Measurements from ENCODE around the gene EXOC3. TPM values are rescaled to one million over a fixed set of nuclear protein-coding genes. Genes with fewer than 3 reads are reported as not detected.
A peak's percentile ranks its signal among the peaks of the same experiment; 100 is the strongest.

EXOC3 gene
- total and polyA plus RNA-seq, 2 of the 4 experiments (the other 2 are of a cell fraction), result 35.1 to 47.5 TPM

GRCh38 chr5:471750-472058, 28.7 kb downstream of the EXOC3 start:
- peaks cover 7% of the 10 kb centered on the region; the same call in 1 of the 2 replicates for H3K4me1 ChIP-seq (ENCODE audit: control insufficient read depth, insufficient read depth, low read length)
- no peak overlapping the region for H3K23ac ChIP-seq (ENCODE audit: low read depth, low read length)
- H3K9me1 ChIP-seq (ENCODE audit: insufficient read depth, low read length), result peaks cover 4% of the 10 kb centered on the region
- H2AK9ac ChIP-seq (replicated peaks; ENCODE audit: low read depth, low read length, poor library complexity), result peak overlapping the region; percentile 96
- no peak overlapping the region for H3K27ac ChIP-seq (ENCODE audit: insufficient read depth, low read length)
- no peak overlapping the region for H2BK20ac ChIP-seq (ENCODE audit: low read depth, low read length)
- in situ Hi-C loops (cut with MboI; ENCODE audit: low sequenced_read_pairs) (no loop called here), dilution Hi-C loops (cut with HindIII; ENCODE audit: low sequenced_read_pairs, unreplicated experiment) (no loop called here), intact Hi-C loops (cut with micrococcal nuclease) (loop anchor here (10.0 kb wide), 1 partner anchor 433 kb away; no protein-coding TSS in a partner anchor)
- WGBS, 2 experiments (ENCODE audit: extremely low coverage in 2 of 2, insufficient read length in 1 of 2), result 78% methylated on average over 3 of the region's 6 CpGs; no CpG with 5 or more reads in 1 of the 2 experiments
- peak overlapping the region; percentile 78 for H3K4me2 ChIP-seq (ENCODE audit: low read depth, low read length)
- no peak overlapping the region for H4K91ac ChIP-seq (ENCODE audit: insufficient read depth, low read depth, low read length)
- no peak overlapping the region for H2AFZ ChIP-seq (replicated peaks; ENCODE audit: low read length, poor library complexity)
- no peak overlapping the region for H2AK5ac ChIP-seq (ENCODE audit: low read depth, low read length)
- DNase-seq (no peak), ATAC-seq (ENCODE audit: low read depth) (no peak)
- H3K79me1 ChIP-seq (ENCODE audit: low read depth in 1 of 2, low read length in 2 of 2), result peaks cover 15 to 33% of the 10 kb centered on the region in 2 experiments
- H2BK5ac ChIP-seq (ENCODE audit: low read depth, low read length, poor library complexity, severe bottlenecking), result no peak overlapping the region
- H3K14ac ChIP-seq (replicated peaks; ENCODE audit: low read depth, low read length), result no peak overlapping the region; the same call in 1 of the 2 replicates
- no peak overlapping the region for H3K9ac ChIP-seq (ENCODE audit: low read depth, low read length)
- H3K56ac ChIP-seq (ENCODE audit: extremely low read depth, insufficient read depth, low read length), result no peak overlapping the region
- no peak for TF ChIP-seq NFE2L2 (IDR thresholded peaks at IDR 0.05; ENCODE audit: low read depth, low read length)
- no peak for TF ChIP-seq USF2 (IDR thresholded peaks at IDR 0.05; ENCODE audit: low read depth, low read length)
- TF ChIP-seq MAFK (IDR thresholded peaks at IDR 0.05; ENCODE audit: low read depth, low read length), result no peak
- no peak for TF ChIP-seq ELK1 (IDR thresholded peaks at IDR 0.05; ENCODE audit: borderline replicate concordance, low read depth, low read length)
- no peak for TF ChIP-seq MAZ (IDR thresholded peaks at IDR 0.05; ENCODE audit: borderline replicate concordance, low read depth, low read length)
- no peak for TF ChIP-seq BHLHE40 (IDR thresholded peaks at IDR 0.05; ENCODE audit: low read depth, low read length)
- no peak for TF ChIP-seq MXI1 (IDR thresholded peaks at IDR 0.05; ENCODE audit: borderline replicate concordance, low read depth, low read length)
- no peak for TF ChIP-seq CHD1 (IDR thresholded peaks at IDR 0.05; ENCODE audit: low read depth, low read length)
- no peak for TF ChIP-seq RAD21 (IDR thresholded peaks at IDR 0.05; ENCODE audit: low read length)
- no peak for TF ChIP-seq RFX5 (IDR thresholded peaks at IDR 0.05; ENCODE audit: low read depth, low read length)
- TF ChIP-seq POLR2A (IDR thresholded peaks at IDR 0.05; ENCODE audit: low read depth, low read length), result no peak
- no peak for TF ChIP-seq SMC3 (IDR thresholded peaks at IDR 0.05; ENCODE audit: low read depth, low read length)
- TF ChIP-seq FOS (IDR thresholded peaks at IDR 0.05; ENCODE audit: low read depth, low read length), result no peak
- TF ChIP-seq CEBPB (IDR thresholded peaks at IDR 0.05; ENCODE audit: low read depth, low read length), result no peak
- TF ChIP-seq CTCF (conservative IDR thresholded peaks at IDR 0.05; ENCODE audit: low read depth, low read length), result no peak
- no TSS peak for BruUV-seq (replicated peaks)
- ChIA-PET CTCF (no interaction called here), POLR2A (ENCODE audit: unreplicated experiment) (no interaction called here)
- no peak overlapping the region for H2BK15ac ChIP-seq (ENCODE audit: low read depth, low read length)
- no peak overlapping the region; a peak in 1 of 4 replicates for H4K8ac ChIP-seq (ENCODE audit: low read depth in 2 of 2, low read length in 2 of 2)
- H3K4me3 ChIP-seq (ENCODE audit: insufficient read depth, low read depth, low read length), result peak overlapping the region; percentile 51; the same call in 1 of the 2 replicates
- H3K18ac ChIP-seq (ENCODE audit: low read depth, low read length), result no peak overlapping the region
- H3K27me3 ChIP-seq (ENCODE audit: control insufficient read depth, insufficient read depth, low read length), result no peaks in the 10 kb centered on the region
- peaks cover 16% of the 10 kb centered on the region for H3K36me3 ChIP-seq (ENCODE audit: control insufficient read depth, insufficient read depth, low read length)
- H4K20me1 ChIP-seq (ENCODE audit: insufficient read depth, low read length), result peaks cover 4% of the 10 kb centered on the region; the same call in 1 of the 2 replicates
- no peaks in the 10 kb centered on the region for H3K9me3 ChIP-seq (ENCODE audit: control insufficient read depth, insufficient read depth, low read length)
- no peak overlapping the region for H2BK120ac ChIP-seq (ENCODE audit: low read depth, low read length)
- H4K5ac ChIP-seq (ENCODE audit: low read depth, low read length), result no peak overlapping the region
- no peak overlapping the region for H3K4ac ChIP-seq (ENCODE audit: low read depth, low read length)
